Measurements from ENCODE around the gene E4F1. TPM values are rescaled to one million over a fixed set of nuclear protein-coding genes. Genes with fewer than 3 reads are reported as not detected.
"Not testable (repeated sequence)": the region's sequence is repeated elsewhere in the genome, so short reads cannot be mapped to it uniquely, and the experiment has no call there.

Gene E4F1
- total and polyA plus RNA-seq, 8 donors = 8.7 to 48.4 (median 9.9) TPM

- ATAC-seq = no peak
- Histone ChIP-seq H3K4me3 (no peak overlapping the region), H3K27me3 (no peaks in the 10 kb centered on the region), H3K36me3 (no peaks in the 10 kb centered on the region), H3K9me3 (no peaks in the 10 kb centered on the region), H3K27ac (no peak overlapping the region), H3K4me1 (peaks cover 5 to 7% (median 7%) of the 10 kb centered on the region in 3 donors)
- WGBS, 2 donors = 73 to 74% methylated on average over 5 of the region's 5 CpGs
- FAIRE-seq = no peak
- intact Hi-C loops (cut with DNase I) = loop anchor here in 1 of 3 donors (10.0 kb wide), 1 partner anchor 56 kb away; the partner anchor contains the start of gene ECI1
- TF ChIP-seq CTCF (IDR thresholded peaks at IDR 0.05) = no peak
- DNase-seq = no peak
Measured at GRCh38 chr16:2199095-2199494, 24.3 kb upstream of the E4F1 start.

GRCh38 chr16:2199621-2200139 lies 23.7 kb upstream of the E4F1 start:
- H3K36me3 ChIP-seq = no peaks in the 10 kb centered on the region
- FAIRE-seq (no peak), ATAC-seq (no peak), DNase-seq (peak in 1 of 6 donors; percentile 57)
- H3K9me3 ChIP-seq = no peaks in the 10 kb centered on the region
- intact Hi-C loops (cut with DNase I) = loop anchor here in 1 of 3 donors (10.0 kb wide), 1 partner anchor 55 kb away; the partner anchor contains the start of gene ECI1
- H3K27ac ChIP-seq = no peak overlapping the region
- H3K4me1 ChIP-seq = peaks cover 5 to 8% (median 7%) of the 10 kb centered on the region in 3 donors
- H3K27me3 ChIP-seq = no peaks in the 10 kb centered on the region
- TF ChIP-seq CTCF (IDR thresholded peaks at IDR 0.05) = no peak
- H3K4me3 ChIP-seq = no peak overlapping the region
- 72 to 75% methylated on average over 14 of the region's 14 CpGs for whole genome bisulfite sequencing, 2 donors

GRCh38 chr16:2200313-2200712 lies 23.1 kb upstream of the E4F1 start:
- intact Hi-C loops (cut with DNase I) = no loop called here
- FAIRE-seq (no peak), ATAC-seq (no peak), DNase-seq (no peak)
- no peaks in the 10 kb centered on the region for H3K9me3 ChIP-seq
- no peaks in the 10 kb centered on the region for H3K36me3 ChIP-seq
- 84 to 87% methylated on average over 6 of the region's 6 CpGs for WGBS, 2 donors
- H3K27me3 ChIP-seq = no peaks in the 10 kb centered on the region
- no peak for TF ChIP-seq CTCF (IDR thresholded peaks at IDR 0.05)
- H3K4me3 ChIP-seq = no peak overlapping the region
- peaks cover 5 to 9% (median 7%) of the 10 kb centered on the region in 3 donors for H3K4me1 ChIP-seq
- no peak overlapping the region for H3K27ac ChIP-seq

GRCh38 chr16:2203119-2203688 lies 20.2 kb upstream of the E4F1 start:
- 94 to 97% methylated on average over 8 of the region's 8 CpGs for WGBS, 2 donors

GRCh38 chr16:2204416-2205103 lies 18.8 kb upstream of the E4F1 start:
- no peak for TF ChIP-seq CTCF (IDR thresholded peaks at IDR 0.05)
- Histone ChIP-seq H3K27me3 (no peaks in the 10 kb centered on the region), H3K4me1 (peaks cover 0 to 8% (median 0%) of the 10 kb centered on the region in 3 donors), H3K27ac (peak overlapping the region; percentile 90 to 95 (median 94)), H3K9me3 (no peaks in the 10 kb centered on the region), H3K36me3 (peaks cover 0 to 23% (median 5%) of the 10 kb centered on the region in 3 donors), H3K4me3 (peak overlapping the region; percentile 65 to 93 (median 85))
- 79 to 82% methylated on average over 13 of the region's 13 CpGs for WGBS, 2 donors
- intact Hi-C loops (cut with DNase I) = no loop called here
- ATAC-seq = no peak
- no peak for FAIRE-seq
- DNase-seq = no peak

More at GRCh38 chr16:2203119-2203688, 20.2 kb upstream of the E4F1 start:
- H3K27ac ChIP-seq; FAIRE-seq; H3K27me3 ChIP-seq; DNase-seq; H3K9me3 ChIP-seq; H3K4me3 ChIP-seq; H3K4me1 ChIP-seq; ATAC-seq; intact Hi-C loops (cut with DNase I): not testable (repeated sequence)
- H3K36me3 ChIP-seq = peaks cover 0 to 13% (median 0%) of the 10 kb centered on the region in 3 donors

Measured in pancreas (tissue), 10 donors.